ENCODE data around the gene INTS14. TPM values are rescaled to one million over a fixed set of nuclear protein-coding genes. Genes with fewer than 3 reads are reported as not detected.

Gene INTS14
- total and polyA plus RNA-seq, 2 experiments from 2014 or later: 28.6 to 45.7 TPM

DNA sequence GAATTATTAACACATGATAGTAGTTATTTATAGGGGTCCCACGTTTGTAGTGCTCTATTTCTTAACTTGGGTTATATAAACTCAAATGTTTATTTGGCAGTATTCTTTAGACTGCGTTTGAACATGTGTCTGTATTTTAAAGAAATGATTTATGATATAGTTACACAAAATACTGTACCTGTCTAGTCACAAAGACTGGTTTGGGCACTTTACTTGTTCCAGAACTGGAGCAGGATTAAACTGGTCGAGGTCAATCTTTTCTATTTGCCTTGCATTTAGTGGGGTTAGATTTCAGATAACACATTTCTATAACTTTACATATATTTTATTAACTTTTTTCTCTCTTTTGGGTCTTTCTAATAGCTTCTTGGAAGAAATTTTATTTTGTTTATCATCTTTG is 41.2 kb downstream of the INTS14 start:
- H3K27ac ChIP-seq: no peak overlapping the region
- WGBS (ENCODE audit: low lambda C conversion rate, missing lambda C conversion rate): 73% methylated on average over 3 of the region's 3 CpGs
- no peaks in the 10 kb centered on the region for H3K9me2 ChIP-seq (replicated peaks; ENCODE audit: insufficient read depth)
- DNase-seq (ENCODE audit: low spot score): no peak
- no peaks in the 10 kb centered on the region for H3K4me1 ChIP-seq (ENCODE audit: insufficient read depth)
- no peaks in the 10 kb centered on the region for H3K9me3 ChIP-seq (ENCODE audit: low read depth)
- H3K4me2 ChIP-seq: no peak overlapping the region
- no peaks in the 10 kb centered on the region for H3K27me3 ChIP-seq
- no peaks in the 10 kb centered on the region for H3K79me2 ChIP-seq
- no peaks in the 10 kb centered on the region for H3K36me3 ChIP-seq (replicated peaks; ENCODE audit: insufficient read depth, low read depth)
- H3K4me3 ChIP-seq: no peak overlapping the region
- no peak overlapping the region for H2AFZ ChIP-seq
- no peak for TF ChIP-seq EZH2 (IDR thresholded peaks at IDR 0.05; ENCODE audit: borderline replicate concordance)
- no peak for TF ChIP-seq EZH2phosphoT487 (IDR thresholded peaks at IDR 0.05; ENCODE audit: low read depth, severe bottlenecking, unreplicated experiment)
- H4K20me1 ChIP-seq (ENCODE audit: insufficient read depth, poor library complexity, severe bottlenecking): no peaks in the 10 kb centered on the region

DNA sequence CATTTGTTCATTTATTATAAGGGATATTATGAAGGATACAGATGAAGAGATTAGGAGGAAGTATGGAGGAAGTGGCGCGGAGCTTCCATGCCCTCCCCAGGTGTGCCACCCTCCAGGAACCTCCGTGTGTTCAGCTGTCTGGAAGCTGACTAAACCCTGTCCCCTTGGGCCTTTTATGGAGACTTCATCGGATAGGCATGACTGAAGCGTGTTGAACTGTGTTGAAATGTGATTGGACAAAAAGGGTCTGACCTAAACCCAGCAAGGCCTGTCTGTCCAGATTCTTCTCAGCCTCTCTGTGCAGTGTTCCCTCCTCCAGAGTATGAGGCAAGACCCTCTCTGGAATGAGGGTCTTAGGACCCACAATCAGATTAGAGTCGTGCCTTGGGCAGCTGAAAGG is 49.0 kb downstream of the INTS14 start:
- Histone ChIP-seq H3K79me2 (peaks cover 19% of the 10 kb centered on the region), H4K20me1 (ENCODE audit: insufficient read depth, poor library complexity, severe bottlenecking) (no peaks in the 10 kb centered on the region), H3K27me3 (no peaks in the 10 kb centered on the region), H3K4me2 (no peak overlapping the region), H3K4me3 (no peak overlapping the region), H3K27ac (peak overlapping the region; percentile 48), H3K36me3 (replicated peaks; ENCODE audit: insufficient read depth, low read depth) (no peaks in the 10 kb centered on the region), H3K9me2 (replicated peaks; ENCODE audit: insufficient read depth) (no peaks in the 10 kb centered on the region), H2AFZ (no peak overlapping the region), H3K4me1 (ENCODE audit: insufficient read depth) (no peaks in the 10 kb centered on the region), H3K9me3 (ENCODE audit: low read depth) (no peaks in the 10 kb centered on the region)
- DNase-seq (ENCODE audit: low spot score): peak; percentile 15
- TF ChIP-seq, protein P1, sequence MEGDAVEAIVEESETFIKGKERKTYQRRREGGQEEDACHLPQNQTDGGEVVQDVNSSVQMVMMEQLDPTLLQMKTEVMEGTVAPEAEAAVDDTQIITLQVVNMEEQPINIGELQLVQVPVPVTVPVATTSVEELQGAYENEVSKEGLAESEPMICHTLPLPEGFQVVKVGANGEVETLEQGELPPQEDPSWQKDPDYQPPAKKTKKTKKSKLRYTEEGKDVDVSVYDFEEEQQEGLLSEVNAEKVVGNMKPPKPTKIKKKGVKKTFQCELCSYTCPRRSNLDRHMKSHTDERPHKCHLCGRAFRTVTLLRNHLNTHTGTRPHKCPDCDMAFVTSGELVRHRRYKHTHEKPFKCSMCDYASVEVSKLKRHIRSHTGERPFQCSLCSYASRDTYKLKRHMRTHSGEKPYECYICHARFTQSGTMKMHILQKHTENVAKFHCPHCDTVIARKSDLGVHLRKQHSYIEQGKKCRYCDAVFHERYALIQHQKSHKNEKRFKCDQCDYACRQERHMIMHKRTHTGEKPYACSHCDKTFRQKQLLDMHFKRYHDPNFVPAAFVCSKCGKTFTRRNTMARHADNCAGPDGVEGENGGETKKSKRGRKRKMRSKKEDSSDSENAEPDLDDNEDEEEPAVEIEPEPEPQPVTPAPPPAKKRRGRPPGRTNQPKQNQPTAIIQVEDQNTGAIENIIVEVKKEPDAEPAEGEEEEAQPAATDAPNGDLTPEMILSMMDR (IDR thresholded peaks at IDR 0.05; ENCODE audit: poor library complexity): no peak
- TF ChIP-seq EZH2phosphoT487 (IDR thresholded peaks at IDR 0.05; ENCODE audit: low read depth, severe bottlenecking, unreplicated experiment): no peak
- TF ChIP-seq EZH2 (IDR thresholded peaks at IDR 0.05; ENCODE audit: borderline replicate concordance): no peak
- 83% methylated on average over 6 of the region's 6 CpGs for whole genome bisulfite sequencing (ENCODE audit: low lambda C conversion rate, missing lambda C conversion rate)

- TF ChIP-seq, protein P1 (IDR thresholded peaks at IDR 0.05; ENCODE audit: poor library complexity): no peak
- no peak for TF ChIP-seq EZH2 (IDR thresholded peaks at IDR 0.05; ENCODE audit: borderline replicate concordance)
- TF ChIP-seq EZH2phosphoT487 (IDR thresholded peaks at IDR 0.05; ENCODE audit: low read depth, severe bottlenecking, unreplicated experiment): no peak
- Histone ChIP-seq H2AFZ (no peak overlapping the region), H3K79me2 (peaks cover 32% of the 10 kb centered on the region), H3K4me1 (ENCODE audit: insufficient read depth) (no peaks in the 10 kb centered on the region), H3K36me3 (replicated peaks; ENCODE audit: insufficient read depth, low read depth) (no peaks in the 10 kb centered on the region), H3K9me2 (replicated peaks; ENCODE audit: insufficient read depth) (no peaks in the 10 kb centered on the region), H3K4me2 (no peak overlapping the region), H3K27ac (no peak overlapping the region), H4K20me1 (ENCODE audit: insufficient read depth, poor library complexity, severe bottlenecking) (no peaks in the 10 kb centered on the region), H3K4me3 (no peak overlapping the region), H3K27me3 (no peaks in the 10 kb centered on the region), H3K9me3 (ENCODE audit: low read depth) (no peaks in the 10 kb centered on the region)
- DNase-seq (ENCODE audit: low spot score): no peak
Measured at GRCh38 chr15:65559941-65560340, 51.0 kb downstream of the INTS14 start.

DNA sequence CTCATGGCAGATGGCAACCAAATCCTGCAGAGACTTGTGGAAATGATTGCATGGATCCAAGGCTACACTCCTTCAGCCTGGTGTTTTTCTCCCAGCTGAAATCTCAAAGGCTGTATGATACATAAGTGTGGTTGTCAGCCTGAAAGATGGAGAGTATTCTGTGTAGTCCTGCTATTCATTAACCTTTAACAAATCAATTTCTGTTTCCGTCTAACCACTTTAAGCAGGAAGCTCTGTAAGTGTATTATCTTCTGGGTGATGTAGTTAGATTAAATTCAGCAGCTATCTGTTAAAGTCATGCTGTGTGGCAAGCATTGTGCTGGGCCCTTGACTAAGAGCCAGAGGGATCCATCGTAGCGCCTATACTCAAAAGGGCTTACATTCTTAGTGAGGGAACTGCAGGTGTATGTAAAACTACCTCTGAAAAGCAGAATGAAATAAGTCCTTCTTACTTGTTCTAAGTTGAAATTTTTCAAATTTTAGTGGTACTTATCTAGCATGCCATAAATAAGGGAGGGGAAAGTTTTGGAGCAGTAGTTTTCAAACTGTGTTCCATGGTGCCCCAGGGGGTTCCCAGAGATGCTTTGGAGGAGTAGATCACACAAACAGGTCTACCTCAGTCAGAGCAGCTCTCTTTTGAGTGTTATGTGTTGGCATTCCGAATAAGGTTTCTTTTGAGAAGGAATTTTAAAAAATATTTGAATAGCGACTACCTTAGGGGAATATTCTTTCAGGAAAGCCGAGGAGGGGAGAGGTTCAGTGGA is 51.8 kb downstream of the INTS14 start:
- no peaks in the 10 kb centered on the region for H4K20me1 ChIP-seq (ENCODE audit: insufficient read depth, poor library complexity, severe bottlenecking)
- peaks cover 36% of the 10 kb centered on the region for H3K79me2 ChIP-seq
- no peak overlapping the region for H3K4me2 ChIP-seq
- H3K9me3 ChIP-seq (ENCODE audit: low read depth): no peaks in the 10 kb centered on the region
- no peaks in the 10 kb centered on the region for H3K4me1 ChIP-seq (ENCODE audit: insufficient read depth)
- H3K4me3 ChIP-seq: no peak overlapping the region
- no peaks in the 10 kb centered on the region for H3K9me2 ChIP-seq (replicated peaks; ENCODE audit: insufficient read depth)
- H2AFZ ChIP-seq: no peak overlapping the region
- H3K27me3 ChIP-seq: no peaks in the 10 kb centered on the region
- no peak overlapping the region for H3K27ac ChIP-seq
- no peak for DNase-seq (ENCODE audit: low spot score)
- no peak for TF ChIP-seq EZH2phosphoT487 (IDR thresholded peaks at IDR 0.05; ENCODE audit: low read depth, severe bottlenecking, unreplicated experiment)
- no peak for TF ChIP-seq EZH2 (IDR thresholded peaks at IDR 0.05; ENCODE audit: borderline replicate concordance)
- TF ChIP-seq, protein P1 (IDR thresholded peaks at IDR 0.05; ENCODE audit: poor library complexity): no peak
- WGBS (ENCODE audit: low lambda C conversion rate, missing lambda C conversion rate): 97% methylated on average over 6 of the region's 6 CpGs
- H3K36me3 ChIP-seq (replicated peaks; ENCODE audit: insufficient read depth, low read depth): no peaks in the 10 kb centered on the region

Measured in hepatocyte (in vitro differentiated cells).